Peyer's patch (tissue), 4 donors: ENCODE data around the gene FCMR.
"Not testable (repeated sequence)": the region's sequence is repeated elsewhere in the genome, so short reads cannot be mapped to it uniquely, and the experiment has no call there.

Experiments
- POLR2A ChIP-seq, 2 donors: fragments of 450-650 bp; IDR thresholded peaks; one replicate each; pipeline ENCODE4 v1.5.1; 2017; ENCODE audit warnings: antibody characterized with exemption in 2 of 2, mild to moderate bottlenecking in 2 of 2, moderate library complexity in 2 of 2
- TF ChIP-seq, protein P1 (sequence below), 6 experiments: fragments of 450-650 bp in 4 of 6; fragments of 200-600 bp in 2 of 6; sonication (generic) in 1 of 6; IDR thresholded peaks; one replicate each; pipeline ENCODE4 v1.5.1; 2017 to 2019; ENCODE audit warnings: antibody characterized with exemption in 6 of 6, mild to moderate bottlenecking in 3 of 6, moderate library complexity in 1 of 6

DNA sequence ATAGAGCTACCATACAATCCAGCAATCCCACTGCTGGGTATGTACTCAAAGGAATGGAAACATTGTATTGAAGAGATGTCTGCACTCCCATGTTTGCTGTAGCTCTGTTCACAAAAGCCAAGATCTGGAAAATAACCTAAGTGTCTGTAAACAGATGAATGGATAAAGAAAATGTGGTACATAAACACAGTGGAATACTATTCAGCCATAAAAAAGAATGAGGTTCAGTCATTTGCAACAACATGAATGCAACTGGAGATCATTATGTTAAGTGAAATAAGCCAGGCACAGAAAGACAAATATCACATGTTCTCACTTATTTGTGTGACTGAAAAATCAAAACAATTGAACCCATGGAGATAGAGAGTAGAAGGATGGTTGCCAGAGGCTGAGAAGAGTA, 68.0 kb downstream of the FCMR start:
- not testable (repeated sequence) for TF ChIP-seq POLR2A (IDR thresholded peaks at IDR 0.05)
- TF ChIP-seq, protein P1, sequence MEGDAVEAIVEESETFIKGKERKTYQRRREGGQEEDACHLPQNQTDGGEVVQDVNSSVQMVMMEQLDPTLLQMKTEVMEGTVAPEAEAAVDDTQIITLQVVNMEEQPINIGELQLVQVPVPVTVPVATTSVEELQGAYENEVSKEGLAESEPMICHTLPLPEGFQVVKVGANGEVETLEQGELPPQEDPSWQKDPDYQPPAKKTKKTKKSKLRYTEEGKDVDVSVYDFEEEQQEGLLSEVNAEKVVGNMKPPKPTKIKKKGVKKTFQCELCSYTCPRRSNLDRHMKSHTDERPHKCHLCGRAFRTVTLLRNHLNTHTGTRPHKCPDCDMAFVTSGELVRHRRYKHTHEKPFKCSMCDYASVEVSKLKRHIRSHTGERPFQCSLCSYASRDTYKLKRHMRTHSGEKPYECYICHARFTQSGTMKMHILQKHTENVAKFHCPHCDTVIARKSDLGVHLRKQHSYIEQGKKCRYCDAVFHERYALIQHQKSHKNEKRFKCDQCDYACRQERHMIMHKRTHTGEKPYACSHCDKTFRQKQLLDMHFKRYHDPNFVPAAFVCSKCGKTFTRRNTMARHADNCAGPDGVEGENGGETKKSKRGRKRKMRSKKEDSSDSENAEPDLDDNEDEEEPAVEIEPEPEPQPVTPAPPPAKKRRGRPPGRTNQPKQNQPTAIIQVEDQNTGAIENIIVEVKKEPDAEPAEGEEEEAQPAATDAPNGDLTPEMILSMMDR (IDR thresholded peaks at IDR 0.05) = not testable (repeated sequence)
